ENCODE measurements around the gene COX4I2.

COX4I2 gene

DNA sequence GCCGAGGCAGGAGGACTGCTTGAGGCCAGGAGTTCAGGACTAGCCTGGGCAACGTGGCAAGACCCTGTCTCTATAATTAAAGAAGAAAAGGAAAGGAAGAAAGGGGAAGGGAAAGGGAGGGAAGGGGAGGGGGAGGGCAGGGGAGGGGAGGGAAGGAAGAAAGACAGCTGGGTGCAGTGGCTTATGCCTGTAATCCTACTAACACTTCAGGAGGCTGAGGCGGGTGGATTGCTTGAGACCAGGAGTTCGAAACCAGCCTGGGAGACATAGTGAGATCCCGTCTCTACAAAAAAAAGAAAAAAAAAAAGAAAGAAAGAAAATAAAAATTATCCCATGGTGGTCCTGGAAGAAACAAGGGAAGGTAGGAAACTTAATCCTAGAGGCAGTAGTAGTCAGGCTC, 51.4 kb downstream of the COX4I2 start:
- no peak for DNase-seq
- intact Hi-C loops (cut with DNase I): no loop called here

DNA sequence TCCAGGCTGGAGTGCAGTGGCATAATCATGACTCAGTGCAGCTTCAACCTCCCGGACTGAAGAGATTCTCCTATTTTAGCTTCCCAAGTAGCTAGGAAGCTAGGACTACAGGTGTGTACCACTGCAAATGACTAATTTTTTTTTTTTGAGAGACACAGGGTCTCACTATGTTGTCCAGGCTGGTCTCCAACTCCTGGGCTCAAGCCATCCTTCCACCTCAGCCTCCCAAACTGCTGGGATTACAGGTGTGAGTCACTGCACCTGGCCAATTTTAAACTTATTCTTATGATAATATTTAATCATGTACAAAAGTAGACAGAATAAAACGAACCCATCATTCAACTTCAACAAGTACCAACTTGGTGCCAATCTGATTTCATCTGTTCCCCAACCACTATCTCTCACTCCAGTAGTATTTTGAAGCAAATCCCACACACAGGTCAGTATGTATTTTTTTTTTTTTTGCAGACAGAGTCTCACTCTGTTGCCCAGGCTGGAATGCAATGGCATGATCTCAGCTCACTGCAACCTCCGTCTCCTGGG, 52.5 kb downstream of the COX4I2 start:
- intact Hi-C loops (cut with DNase I): no loop called here
- DNase-seq: no peak

DNA sequence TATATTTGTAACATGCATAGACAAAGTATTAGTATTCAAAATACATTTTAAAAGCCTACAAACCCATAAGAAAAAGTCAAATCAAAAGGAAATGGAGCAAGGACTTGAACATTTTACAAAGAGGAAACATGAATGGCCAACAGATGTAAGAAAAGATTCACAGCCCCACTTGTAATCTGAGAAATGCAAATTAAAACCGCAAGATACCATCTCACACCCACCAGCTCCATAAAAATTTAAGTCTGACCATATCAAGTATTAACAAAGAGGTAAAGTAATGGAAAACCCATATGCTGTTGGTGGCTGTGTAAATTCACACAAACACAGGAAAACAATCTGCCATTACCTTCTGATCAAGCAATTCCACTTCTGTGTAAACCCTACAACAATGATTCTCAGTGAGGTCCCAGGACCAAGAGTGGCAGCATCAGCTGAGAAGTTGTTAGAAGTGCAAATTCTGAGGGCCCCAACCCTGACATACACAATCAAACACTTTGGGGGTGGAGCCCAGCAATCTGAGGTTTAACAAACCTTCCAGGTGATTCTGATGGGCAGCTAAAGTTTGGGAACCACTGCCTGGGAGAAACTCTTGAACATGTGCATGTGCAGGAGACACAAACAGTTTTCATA, 54.0 kb downstream of the COX4I2 start:
- no peak for DNase-seq
- intact Hi-C loops (cut with DNase I): no loop called here

DNA sequence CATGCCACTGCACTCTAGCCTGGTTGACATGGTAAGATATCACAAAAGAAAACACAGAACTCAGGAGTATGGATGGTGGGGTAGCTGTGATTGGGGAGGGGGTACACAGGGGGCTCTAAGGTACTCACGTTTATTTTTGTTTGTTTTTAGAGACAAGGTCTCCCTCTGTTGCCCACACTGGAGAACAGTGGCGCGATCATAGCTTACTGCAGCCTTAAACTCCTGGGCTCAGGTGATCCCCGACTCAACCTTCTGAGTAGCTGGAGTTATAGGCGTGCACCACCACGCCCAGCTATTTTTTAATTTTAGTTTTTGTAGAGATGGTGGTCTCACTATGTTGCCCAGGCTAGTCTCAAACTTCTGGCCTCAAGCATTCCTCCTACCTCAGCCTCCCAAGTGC, 55.7 kb downstream of the COX4I2 start:
- intact Hi-C loops (cut with DNase I): no loop called here
- no peak for DNase-seq

DNA sequence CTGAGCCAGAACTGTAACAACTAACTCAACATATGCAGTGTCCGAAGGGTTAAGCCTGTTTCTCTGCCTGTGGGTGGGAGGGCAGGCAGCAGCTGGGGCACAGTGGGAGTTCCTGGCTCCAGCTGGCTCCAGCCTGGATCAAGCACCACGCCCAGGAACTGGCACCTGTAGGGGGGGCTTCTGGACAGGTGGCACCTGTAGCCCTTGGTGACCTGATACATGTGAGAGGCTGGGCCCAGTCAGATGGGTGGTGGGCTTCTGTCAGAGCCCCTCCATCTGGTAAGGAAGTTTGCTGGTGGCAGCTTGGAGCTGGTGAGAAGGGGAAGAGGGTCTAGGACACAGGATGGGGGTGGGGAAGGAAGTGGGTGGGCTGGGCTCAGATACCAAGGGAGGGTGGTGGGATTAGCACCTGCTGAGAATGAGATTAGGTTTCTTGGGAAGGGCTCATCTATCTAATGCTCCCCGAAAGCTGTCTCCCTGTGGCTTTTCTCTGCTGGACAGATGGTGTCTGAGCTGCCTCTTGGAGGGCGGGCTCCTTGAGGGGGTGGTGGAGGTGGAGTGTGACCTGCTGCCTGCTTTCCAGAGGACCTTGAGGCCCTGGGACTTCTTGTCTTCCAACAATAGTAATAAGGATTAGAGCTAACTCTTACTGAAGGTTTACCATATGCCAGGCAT, 56.4 kb downstream of the COX4I2 start:
- DNase-seq: no peak
- intact Hi-C loops (cut with DNase I): no loop called here

Measured in posterior cingulate gyrus (tissue), 11 donors.